ENCODE data around the gene APP.

Gene APP

DNA sequence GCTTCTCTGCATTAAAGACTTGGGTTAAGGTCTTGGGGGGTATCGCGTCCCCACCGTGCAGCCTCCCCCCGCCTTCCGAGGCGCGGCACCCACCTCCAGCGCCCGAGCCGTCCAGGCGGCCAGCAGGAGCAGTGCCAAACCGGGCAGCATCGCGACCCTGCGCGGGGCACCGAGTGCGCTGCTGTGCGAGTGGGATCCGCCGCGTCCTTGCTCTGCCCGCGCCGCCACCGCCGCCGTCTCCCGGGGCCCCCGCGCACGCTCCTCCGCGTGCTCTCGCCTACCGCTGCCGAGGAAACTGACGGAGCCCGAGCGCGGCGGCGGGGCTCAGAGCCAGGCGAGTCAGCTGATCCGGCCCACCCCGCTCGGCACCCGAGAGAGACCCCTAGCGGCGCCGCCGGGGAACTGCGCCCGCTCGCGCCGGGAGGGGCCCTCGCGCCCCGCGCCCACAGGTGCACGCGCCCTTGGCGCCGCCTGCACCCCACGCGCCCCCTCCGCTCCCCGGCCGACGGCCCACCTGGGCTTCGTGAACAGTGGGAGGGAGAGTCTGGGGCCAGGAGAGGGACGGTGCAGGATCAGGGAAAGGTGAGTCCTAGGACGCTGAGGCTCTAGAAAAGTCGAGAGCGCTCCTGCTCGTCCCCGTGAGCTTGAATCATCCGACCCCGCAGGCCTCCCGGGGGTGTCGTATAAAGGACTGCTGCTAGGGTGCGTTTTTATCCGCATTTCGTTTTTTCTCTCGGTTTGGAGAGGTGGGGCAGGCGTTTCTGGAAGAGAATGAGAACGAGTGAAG is at the start of gene APP:
TSS of gene APP (minus strand) at position 300 of the 787 bp plus-strand sequence. CDS start at position 150, 150 bp downstream.
- DNase-seq (ENCODE audit: low spot score) = peak; percentile 83

DNA sequence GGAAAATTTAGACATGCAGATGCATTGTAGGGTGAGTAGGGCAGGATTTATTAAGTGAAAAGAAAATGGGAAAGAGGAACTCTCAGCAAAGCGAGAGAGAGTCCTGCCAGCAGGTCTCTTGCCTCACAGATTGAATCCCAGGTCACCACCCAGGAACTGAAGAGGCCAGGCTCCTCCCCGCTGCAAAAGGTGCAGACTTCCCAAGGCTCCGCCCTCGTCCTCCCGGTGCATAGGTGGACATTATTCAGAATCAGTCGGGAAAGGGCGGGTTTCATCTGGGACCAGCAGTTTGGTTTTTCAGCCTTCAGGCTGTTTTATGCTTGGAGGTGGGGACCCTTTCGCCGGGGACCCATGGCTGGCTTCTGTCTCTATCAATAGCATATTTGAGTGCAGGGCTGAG is 41.6 kb upstream of the APP start:
- DNase-seq (ENCODE audit: low spot score) = no peak

DNA sequence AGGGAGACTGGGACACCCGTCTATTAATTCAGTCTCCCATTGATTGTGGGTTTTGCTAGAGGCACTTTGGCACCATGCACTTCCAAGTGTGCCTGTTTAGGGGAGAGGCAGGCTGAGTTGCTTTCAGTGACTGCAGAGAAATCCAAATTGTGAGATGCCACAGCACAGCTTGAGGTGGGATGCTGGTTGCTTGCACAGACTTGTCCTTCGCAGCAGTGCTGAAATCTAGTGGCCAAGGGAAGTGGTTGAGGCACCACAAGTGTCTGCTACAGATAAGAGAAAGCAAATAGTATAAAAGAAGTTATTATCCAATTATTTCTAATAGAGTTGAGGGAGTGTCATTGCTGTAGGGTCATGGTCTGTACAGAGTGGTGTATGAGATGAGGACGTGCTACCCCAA is 40.0 kb upstream of the APP start:
- no peak for DNase-seq (ENCODE audit: low spot score)

DNA sequence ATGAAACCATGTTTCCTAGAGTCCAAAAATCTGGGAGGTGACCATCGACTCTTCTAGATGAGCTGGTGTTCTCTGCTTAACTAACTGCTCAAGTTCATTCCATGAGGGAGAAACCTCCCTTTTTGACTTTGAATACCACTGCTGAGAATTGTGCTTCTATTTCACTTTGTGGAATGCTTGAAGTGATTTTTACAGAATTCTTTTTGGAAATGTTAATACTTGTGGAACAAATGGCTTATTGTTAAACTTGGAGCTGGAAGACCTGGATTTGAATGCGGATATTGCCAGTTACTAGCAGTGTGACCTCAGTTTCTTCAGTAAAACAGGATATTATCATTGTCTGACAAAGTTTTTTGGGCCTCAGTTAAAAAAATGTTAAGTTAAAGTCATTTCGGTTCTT is 36.5 kb upstream of the APP start:
- no peak for DNase-seq (ENCODE audit: low spot score)

DNA sequence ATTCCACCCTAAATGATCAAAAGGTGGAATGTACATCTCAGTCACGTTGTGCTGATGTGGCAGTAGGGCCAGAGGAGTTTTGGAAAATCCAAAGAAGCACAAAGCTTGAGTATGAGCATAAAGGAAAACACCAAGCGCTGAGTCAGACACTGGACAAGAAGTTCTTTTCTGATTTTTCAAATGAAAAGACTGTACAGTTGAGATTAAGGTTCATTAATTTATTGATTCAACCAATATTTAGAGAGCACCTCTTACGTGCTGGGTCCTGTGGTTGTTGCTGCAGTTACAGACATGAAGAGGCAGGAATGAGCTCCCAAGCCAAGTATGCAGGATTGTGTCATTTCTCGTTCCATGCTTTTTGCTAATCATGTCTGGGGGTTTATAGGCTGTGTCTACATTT is 28.9 kb upstream of the APP start:
- no peak for DNase-seq (ENCODE audit: low spot score)

DNA sequence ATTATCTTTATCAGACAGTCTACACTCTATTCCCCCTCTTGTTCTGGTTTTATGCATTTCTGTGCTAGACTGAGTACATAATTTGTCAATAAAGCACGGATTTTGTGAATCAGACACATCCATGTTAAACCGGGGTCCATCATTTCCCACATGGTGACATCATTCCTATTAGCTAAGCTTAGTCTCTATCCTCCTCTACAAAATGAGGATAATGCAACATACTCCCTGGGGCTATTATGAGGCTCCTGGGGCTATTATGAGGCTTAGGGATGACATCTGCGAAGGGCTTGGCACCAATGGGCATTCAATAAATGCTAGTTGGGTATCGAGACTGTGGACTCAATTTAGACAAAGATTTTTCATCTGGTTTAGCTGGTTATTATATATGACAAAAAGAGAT is 25.1 kb upstream of the APP start:
- DNase-seq (ENCODE audit: low spot score) = no peak

DNA sequence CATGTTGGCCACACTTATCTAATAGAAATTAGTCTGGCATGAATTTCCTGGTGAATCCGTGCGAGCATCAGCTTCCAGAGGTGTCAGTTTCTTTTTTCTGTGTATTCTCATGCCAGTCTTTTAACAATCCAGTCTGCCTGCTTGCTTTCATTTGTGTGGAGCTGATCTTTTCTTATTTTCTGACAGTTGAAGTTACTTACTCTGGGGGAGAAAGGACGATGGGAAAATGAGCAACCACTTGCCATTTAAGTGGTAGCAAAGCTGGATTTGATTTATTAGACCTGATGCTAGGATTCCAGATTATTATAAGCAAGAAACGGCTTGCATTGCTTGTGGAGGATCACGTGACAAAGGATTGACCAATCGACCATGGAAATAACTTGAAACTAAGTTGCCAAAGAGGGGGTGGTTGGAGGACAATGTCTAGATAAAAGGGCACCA is 24.3 kb upstream of the APP start:
- no peak for DNase-seq (ENCODE audit: low spot score)

DNA sequence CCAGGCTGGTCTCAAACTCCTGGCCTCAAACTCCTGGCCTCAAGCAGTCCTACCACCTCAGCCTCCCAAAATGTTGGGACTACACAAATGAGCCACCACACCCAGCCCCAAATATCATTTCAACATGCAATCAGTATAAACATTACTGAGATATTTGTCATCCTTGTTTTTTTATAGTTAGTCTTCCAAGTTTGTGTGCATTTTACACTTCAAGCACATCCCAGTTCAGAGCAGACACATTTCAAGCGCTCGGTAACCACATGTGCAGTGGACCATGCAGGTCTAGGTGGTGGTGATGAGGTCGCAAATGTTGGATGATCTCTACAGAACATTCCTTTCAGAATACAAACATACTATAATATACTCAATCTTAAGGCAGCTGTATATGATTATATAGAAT is 23.8 kb upstream of the APP start:
- no peak for DNase-seq (ENCODE audit: low spot score)

DNA sequence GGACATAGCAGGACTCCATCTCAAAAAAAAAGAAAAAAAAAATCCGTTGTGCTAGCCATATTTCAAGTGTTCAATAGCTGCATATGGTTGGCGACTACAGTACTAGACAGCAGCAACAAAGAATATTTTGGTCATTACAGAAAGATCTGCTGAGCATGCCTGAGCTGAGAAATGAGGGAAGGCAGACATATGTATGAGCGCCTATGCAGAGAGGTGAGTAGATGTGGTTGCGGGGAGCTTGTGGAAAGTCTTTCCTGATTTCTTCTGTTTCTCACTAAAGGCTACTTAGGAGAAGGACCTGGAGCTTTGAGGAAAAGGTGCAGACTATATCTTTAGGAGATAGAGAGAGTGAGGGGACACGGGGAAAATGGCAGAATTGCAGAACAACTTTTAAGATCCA is 21.0 kb upstream of the APP start:
- DNase-seq (ENCODE audit: low spot score) = no peak

DNA sequence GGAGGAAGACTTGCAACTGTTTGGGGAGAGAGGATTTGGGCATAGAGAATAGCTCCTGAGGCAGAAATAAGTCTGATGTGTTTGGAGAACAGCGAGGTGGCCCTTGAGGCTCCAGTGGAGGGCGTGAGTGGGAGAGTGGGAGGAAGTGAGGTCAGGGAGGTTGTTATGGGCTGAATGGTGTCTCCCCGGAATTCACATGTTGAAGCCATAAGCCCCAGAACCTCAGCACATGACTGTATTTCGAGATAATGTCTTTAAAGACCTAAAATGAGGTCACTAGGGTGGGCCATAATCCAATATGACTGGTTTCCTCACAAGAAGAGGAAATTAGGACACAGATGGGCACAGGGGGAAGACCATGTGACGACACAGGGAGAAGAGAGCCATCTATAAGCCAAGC is 17.9 kb upstream of the APP start:
- DNase-seq (ENCODE audit: low spot score) = no peak

DNA sequence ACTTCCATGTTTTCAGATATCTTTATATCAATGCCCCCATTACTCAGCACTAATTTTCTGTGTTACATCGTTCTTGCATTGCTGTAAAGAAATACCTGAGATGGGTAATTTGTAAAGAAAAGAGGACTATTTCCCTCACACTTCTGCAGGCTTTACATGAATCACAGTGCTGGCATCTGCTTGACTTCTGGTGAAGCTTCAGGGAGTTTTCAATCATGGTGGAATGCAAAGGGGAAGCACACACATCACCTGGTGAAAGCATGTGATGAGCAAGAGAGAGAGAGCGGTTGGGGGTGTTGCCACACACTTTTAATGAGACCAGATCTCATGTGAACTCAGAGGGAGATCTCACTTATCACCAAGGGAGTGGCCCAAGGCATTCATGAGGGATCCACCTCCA is 14.9 kb upstream of the APP start:
- DNase-seq (ENCODE audit: low spot score) = no peak

DNA sequence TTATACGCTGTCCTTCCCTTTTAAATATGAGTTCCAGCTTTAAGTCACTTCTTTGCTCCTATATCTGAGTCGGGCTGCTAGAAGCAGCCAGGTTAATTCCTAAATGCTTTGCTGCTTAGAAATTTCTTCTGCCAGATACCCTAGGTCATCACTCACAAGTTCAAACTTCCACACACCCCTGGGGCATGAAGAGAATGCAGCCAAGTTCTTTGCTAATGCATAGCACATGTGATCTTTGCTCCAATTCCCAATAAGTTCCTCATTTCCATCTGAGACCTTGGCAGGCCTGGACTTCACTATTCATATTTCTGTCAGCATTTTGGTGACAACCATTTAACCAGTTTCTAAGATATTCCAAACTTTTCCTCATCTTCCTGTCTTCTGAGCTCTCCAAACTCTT is 14.5 kb upstream of the APP start:
- DNase-seq (ENCODE audit: low spot score) = no peak

DNA sequence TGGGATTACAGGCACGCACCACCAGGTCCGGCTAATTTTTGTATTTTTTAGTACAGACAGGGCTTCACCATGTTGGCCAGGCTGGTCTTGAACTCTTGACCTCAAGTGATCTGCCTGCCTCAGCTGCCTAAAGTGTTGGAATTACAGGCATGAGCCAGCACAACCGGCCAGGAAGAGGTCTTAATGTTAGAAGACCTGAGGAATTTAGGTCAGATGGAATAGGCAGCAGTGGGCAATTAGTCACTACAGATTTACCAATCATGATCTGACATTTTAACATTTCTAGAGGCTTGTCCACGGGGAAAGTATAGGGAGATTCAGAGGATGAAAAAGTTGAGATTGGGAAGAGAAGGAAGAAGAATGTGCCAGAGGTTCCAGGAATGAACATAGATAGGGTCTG is 8.9 kb upstream of the APP start:
- DNase-seq (ENCODE audit: low spot score) = no peak

DNA sequence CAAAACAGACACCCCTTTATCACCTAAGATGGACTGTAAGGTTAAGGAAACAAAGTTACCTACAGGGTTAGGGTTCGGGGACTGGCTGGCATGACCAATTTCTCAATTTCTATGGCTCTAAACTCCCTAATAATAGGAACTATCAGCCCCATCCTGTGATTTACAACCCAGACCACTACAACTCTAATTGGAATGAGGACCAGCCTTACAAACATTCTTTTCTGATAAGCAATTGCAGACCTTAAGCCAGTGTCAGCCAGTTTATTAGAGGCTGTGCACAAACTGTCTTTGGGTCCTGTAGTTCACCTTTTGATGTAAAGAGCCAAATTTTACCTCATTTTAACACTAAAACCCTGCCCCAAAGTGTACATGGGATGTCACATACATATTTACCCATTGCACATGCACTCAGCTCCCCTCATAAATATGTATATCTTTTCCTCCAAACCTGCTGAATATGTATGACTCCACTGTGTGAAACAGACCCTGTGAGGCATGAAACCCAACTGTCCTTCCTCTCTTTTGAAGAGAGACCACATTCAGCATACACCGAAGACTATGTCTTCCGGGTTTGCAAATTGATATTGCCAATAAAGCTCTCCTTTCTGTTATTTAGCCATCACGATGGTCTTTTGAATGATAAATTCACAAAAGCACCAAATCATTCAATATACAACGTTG is 7.3 kb upstream of the APP start:
- no peak for DNase-seq (ENCODE audit: low spot score)

DNA sequence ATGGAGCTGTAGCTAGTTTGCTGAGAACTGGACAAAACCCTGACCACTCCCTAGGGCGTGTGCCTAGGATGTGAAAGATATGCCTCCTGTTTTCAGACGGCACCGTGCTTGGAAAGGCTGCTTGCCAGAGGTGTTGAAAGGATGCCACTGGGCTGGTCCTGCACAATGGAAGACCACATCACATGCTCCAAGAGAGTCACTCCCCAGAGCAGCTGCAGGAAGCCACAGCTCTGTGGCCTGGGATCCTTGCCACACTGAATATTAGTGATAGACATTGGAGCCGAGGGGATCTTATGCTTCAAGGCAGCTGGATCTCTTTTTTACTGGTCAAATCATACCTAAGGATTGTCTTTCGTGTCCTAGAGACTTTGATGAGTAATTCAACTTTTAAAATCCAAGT is 6.6 kb upstream of the APP start:
- no peak for DNase-seq (ENCODE audit: low spot score)

DNA sequence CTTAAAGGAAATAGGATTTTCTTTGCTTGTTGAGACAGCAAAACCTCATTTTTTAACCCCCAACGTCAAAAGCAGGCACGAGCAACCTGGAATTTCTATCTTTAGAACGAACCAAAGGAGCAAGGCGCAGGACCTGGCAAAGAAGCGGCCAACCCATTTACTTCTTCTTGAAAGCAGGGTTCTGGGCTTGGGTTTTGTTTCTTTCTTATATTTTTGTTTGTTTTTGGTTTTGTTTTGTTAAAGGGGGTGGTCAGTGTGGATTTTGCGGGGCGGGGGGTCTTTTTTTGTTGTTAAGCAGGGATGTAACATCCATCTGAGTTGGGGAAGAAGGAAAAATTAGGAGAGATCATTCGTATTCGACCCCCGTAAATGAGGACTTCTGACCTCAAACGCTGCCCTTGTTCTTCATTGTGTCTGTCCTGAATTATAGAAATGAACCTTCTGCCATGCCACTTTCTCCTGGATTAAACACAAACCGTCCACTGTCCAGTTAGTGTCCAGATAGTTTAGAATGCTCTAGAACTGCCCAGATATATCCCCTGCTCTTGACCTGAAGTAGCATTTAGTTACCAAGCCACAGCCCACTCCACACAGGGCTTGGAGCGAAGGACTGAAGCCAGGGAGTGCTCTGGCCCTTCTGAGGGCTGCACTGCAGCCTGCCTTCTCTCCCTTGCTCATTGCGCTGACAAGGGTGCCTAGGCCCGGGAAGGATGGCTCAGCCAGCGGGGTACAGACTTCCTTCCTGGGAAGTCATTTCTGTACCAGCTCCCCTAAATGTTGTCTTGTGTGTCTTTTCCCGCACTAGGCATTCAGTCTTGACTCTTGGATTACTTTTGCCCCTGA is 909 bp upstream of the APP start:
- no peak for DNase-seq (ENCODE audit: low spot score)

DNA sequence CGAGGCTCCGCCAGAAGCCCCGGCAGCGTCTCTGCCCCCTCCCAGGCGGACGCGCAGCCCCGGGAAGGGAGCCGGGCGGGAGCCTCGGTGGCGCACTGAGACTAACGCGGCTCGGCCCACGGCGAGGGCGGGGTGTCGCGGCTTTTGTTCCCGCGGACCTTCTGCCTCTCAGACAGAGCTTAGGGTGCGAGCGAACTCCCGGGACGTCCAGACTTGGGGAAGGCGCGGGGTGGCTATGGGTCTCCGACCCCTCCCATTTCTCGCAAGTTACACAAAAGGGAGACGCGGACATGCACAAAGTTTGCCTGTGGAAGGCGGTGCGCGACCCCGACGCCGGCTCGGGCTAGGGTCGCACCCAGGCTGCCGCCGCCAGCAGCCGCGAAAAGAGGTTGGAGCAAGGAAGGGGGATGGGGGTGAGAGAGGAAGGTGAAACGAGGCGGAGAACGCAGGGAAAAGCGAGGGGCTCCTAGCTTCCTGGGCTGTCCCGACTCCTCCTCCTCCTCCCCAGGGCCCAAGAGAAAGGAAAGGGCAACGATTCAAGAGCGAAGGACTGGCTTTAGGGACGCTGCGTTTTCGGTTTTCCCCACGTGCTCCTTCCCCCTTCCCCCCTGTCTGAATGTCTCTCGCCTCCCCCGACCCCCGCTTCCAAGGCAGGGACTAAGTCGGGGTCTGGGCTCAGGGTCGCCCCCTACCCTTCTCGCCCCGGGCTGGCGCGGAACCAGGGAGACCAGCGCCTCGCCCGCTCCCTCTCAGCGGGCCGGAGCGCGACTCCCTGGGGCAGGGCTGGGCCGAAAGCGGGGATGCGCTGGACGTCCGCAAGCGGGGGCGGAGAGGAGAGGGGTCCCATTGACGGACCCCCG is 729 bp downstream of the APP start:
- peak; percentile 26 for DNase-seq (ENCODE audit: low spot score)

DNA sequence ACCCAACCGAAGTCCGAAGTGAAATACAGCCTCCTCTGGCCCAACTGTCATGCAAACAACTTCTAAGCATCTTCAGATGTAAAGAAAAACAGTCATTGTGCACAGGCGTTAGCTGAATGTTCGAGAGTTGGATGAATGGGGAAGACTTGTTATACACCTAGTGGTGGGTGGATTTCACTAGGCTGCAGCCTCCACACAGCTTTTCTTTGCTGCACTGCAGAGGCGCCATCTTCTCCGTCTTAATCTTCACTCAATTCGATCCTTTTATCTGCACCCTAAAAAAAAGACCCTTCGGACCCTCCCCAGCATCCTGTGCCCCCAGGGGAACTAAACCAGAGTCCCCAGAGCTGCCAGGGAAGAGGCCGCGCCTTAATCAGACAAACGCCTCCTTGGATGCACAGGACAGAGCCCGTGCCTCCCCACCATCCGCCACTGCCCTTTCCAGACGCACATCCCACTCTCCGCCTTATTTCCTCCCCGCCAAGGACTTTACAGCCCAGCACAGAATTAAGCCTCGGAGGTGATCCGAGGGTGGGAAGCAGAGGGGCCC is 1.4 kb downstream of the APP start:
- DNase-seq (ENCODE audit: low spot score) = peak; percentile 58

DNA sequence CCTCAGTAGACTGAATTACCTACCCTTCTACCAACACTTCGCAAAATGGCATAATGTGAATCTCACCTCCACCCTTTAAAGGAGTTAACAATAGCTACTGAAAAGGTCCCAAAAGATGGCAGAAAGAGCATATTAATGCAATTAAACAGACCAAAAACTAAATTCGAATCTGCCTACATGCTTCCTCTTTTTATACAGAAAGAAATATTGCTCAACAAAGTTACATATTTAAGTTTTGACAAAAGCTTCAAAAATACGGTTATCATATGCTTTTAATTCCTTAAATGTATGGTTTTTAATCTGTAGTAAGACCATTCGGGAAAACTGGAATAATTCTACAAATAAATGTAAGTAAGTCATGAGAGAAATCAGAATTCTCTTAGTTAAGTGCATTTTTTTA is 2.2 kb downstream of the APP start:
- DNase-seq (ENCODE audit: low spot score) = no peak

DNA sequence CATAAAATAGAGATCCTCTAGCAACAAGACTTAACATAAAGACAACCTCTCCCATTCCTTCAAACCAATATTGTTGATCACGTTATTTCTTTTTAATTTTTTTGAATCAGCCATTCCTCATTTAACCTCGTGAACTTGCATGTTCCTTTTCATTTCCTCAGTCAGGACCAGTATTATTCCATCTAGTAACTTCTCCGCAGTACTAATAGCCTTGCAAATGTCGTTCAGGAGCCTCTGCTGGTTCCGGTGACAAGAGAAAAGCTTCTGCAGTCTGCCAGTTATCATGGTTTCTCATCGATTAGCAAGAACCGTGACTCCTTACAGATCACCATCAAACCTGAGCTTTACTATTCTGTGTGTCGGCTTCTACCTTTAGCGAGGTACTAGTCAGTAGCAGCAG is 3.0 kb downstream of the APP start:
- DNase-seq (ENCODE audit: low spot score) = no peak

DNA sequence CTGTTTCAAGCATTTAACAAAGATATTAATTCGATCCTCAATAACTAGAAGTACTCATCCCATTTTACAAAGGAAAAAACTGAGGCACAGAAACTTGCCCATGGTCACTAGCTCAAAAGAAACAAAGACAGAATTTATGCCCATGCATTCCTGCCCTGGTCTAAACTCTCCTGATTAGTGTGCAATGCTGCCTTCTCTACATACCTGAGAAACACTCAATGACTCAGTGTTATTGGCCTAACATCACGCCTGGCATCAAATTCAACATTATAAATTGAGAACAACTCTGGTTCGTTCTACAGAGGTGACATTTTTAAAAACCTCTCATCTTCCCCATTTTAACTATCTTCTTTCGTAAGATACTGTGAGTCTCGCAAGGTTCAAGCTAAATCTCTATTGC is 5.2 kb downstream of the APP start:
- DNase-seq (ENCODE audit: low spot score) = no peak

DNA sequence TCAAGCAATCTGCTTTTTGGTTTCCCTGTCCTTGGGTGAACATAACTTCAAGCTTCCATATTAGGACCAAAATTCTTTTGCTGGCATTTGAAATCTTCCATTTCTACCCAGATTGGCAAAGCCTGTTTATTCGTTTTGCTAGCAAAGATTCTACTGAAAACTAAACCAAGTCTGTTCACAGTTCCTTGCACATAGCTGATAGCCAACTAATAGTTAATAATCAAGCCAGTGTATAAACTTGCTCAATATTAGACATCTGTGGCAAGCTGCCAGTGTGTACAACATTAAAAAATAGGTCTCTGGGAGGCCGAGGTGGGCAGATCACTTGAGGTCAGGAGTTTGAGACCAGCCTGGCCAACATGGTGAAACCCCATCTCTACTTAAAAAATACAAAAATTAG is 6.3 kb downstream of the APP start:
- DNase-seq (ENCODE audit: low spot score) = no peak

Data from CD4-positive, alpha-beta T cell treated with Interleukin-6 at 100 ng/mL for 8 hours (primary cell).